GM21515 (cell line): ENCODE results near the gene TTC32.
"Not testable (repeated sequence)": the region's sequence is repeated elsewhere in the genome, so short reads cannot be mapped to it uniquely, and the experiment has no call there.

Experiments used
- ATAC-seq: cut with Tn5 transposase; IDR thresholded peaks from one replicate; pipeline ENCODE4 v1.9.1; 2021; ENCODE audit not compliant: unreplicated experiment

TTC32 gene

DNA sequence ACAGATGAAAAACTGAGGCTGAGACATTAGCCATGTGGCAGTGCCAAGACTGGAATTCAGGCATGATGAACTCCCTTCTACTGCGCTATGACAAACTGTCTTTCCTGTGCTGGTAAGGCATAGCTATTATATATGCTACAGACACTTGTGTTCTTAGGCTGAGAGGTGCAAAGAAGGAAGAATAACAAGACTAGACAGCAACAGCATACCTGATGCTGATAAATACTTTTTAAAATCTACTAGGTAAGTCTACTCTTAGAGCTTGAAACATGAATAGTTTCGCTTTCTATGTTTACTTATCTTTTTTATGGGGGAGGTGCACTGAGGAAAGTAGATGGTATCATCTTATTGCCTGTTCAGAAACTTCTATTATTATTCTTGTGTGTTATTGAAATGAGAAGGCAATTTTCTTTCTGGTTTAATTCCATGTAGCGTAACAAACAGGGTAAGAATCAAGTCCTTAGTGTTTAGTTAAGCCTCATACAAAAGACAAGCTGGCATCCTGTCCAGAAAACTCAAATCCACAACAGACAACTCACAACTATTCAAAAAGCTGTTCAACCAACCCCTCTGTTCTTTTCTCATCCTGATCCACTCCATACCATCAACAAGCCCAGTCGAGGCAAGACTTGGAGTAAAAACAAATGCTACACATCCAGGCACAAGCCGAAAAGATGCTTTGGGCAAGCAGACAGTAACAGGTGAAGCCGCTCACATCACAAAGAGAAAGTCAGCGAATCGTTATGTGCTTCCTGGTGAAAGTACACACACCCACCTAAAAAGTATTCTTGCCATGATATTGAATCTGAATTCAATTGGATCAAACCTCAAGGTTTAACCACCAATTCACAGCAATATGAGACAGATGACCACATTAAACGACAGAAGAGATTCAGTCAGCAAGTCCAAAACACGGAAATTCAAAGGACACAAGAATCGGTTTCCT is 1.5 kb downstream of the TTC32 start:
- peak; percentile 27 for ATAC-seq

- ATAC-seq: no peak
These were observed 3.0 kb downstream of the TTC32 start for GRCh38 chr2:19898592-19899329.

DNA sequence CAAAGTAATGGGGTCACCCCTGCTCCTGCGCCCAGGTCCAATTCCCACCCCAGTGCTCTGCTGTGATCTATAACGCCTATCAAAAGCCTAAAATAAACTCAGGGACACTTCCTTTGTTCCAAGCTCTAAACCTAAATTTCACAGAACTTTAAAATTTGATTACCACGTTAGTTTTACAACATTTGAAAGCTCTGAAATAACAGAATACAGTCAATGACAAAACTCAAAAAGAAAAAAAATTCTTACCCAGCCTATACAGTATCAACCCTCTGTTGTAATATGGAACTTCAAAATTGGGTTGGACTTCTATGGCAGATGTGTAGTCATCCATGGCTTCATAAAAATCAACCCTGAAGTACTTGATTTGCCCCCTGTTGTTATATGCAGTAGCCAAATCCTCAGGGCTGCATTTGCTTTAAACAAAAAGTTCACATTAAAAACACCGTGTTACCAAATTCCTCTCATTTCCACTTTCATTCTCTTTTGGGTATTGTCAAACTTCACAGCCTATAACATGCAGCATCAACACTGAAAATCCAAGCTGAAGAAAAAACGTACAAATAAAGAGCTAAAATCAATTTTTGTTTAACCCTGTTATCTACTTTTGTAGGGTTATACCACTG is 4.0 kb downstream of the TTC32 start:
- ATAC-seq: no peak

DNA sequence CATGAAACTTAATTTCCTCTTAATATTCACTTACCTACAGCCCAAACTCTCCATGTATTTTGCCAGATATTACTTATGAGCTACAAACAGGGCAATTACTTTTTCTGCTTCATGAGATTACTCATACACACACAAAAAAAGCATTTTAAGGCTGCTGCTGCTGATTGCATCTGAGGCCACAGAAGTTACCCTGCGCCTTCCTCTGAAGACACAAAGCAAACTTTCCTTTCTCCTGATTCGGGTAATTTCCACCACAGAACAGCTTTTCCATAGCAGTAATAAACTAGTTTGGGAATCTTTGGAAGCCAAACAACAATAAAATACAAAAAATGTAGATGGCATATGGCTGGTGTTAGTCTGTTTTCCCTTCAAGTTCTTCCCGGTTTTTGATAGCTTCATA is 6.2 kb downstream of the TTC32 start:
- no peak for ATAC-seq

DNA sequence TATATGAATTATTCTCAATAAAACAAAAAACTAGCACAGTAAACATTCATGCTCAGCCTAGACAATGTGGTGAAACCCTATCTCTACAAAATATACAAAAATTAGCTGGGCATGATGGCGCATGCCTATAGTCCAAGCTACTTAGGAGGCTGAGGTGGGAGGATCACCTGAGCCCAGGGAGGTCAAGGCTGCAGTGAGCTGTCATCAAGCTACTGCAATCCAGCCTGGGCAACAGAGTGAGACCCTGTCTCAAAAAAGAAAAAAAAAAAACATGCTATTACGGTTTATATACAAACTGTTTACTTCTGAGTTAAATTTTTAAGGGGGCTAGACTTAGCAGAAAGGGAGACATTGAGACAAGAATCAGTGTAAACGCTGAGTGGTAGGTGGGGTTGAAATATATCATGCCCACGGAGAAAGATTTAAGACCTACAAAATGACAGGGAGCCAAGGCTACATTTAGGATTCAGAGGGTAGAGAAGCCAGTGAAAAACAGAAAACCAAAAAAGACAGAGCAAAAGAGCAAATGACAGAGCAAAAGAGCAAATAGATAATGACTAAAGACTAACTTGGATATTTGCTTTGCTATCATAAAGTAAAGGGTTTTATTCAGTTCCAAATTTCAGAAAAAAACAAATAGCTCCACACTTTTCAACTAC is 7.5 kb downstream of the TTC32 start:
- ATAC-seq: peak; percentile 17

GRCh38 chr2:19893520-19894133 is 8.2 kb downstream of the TTC32 start:
- peak; percentile 81 for ATAC-seq

DNA sequence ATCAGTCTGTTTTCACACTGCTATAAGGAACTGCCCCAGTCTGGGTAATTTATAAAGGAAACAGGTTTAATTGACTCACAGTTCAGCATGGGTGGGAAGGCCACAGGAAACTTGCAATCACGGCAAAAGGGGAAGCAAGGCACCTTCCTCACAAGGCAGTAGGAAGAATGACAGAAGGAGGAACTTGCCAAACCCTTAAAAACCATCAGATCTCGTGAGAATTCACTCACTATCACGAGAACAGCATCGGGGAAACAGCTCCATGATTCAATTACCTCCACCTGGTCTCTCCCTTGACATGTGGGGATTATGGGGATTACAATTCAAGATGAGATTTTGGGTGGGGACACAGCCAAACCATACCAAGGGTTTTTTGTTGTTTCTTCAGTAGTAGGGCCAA is 9.8 kb downstream of the TTC32 start:
- ATAC-seq: not testable (repeated sequence)

GRCh38 chr2:19890104-19890503 is 11.7 kb downstream of the TTC32 start:
- no peak for ATAC-seq

- ATAC-seq: no peak
These were observed 13.0 kb downstream of the TTC32 start for GRCh38 chr2:19888831-19889230.

DNA sequence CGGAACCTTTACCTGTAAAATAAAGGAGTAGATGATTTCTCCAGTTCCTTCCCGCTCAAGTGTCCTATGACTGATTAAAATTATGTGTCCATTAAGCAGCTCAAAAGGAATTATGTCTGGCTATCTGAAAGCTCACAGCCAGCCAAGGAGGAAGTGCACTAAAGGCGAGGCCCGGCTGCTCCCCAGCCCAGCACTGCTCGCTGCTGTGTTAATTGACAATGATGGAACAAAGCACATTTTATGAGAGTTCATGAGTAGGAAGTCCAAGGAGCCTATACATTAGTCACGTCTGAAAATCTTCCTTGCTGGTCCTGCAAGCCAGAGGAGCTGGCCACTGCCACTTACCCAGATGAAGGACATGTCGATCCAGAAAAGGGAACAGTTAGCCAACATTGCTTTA is 14.3 kb downstream of the TTC32 start:
- no peak for ATAC-seq

DNA sequence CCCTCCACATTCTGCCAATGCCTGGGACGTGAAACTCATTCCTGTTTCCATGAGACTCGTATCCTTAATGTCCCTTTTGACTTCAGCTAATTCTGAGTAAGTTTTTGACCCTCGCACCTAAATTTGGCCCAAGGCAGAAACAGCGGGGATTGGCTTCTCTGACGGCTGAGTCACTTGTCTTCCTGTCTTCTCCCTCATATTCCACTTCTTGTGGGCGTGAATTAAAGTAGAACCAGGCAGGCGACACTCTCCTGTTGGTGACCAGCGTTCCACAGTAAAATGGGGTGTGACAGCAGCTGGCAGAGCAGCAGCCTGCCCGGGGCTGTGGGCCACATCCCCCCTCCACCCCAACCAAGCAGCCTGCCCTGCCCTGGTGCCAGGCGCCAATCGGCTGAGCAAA is 15.5 kb downstream of the TTC32 start:
- ATAC-seq: no peak

DNA sequence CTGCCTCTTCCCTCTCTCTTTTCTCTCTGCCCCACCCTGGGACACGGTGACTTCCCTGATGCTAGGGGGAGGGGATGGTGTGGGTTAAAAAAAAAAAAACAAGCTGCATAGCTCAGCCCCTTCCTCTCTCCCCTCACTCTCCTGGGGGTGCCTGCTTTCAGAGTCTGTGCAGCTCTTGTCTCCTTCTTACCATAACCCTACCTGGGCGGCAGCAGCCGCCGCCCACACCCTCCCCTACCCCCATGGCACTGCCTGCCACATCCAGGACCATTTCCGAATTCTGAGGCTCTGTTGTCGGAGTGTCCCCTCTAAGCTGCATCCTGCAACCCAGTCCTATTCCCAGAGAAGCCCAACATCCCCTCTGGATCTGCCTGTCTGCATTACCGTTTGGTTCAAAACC is 16.0 kb downstream of the TTC32 start:
- no peak for ATAC-seq

GRCh38 chr2:19883971-19884720 is 17.6 kb downstream of the TTC32 start:
- no peak for ATAC-seq

DNA sequence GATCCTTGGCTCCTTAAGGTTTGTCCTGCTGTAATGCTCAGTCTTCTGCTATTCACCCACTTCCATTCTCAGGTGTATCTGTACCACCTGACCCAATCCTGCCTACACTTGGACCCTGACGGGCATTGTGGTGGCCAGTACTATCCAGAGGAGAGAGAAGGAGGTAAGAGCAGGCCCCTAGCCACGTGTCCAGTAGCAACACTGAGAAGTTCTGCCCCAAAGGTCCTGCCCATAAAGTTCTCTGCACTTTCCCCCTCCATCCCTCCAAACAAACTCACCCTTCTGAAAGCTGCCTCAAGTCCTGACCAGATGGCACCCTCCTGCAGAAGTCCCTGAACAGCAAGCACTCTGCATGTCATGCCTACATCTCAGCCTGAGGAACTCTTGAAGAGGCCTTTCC is 18.3 kb downstream of the TTC32 start:
- no peak for ATAC-seq

DNA sequence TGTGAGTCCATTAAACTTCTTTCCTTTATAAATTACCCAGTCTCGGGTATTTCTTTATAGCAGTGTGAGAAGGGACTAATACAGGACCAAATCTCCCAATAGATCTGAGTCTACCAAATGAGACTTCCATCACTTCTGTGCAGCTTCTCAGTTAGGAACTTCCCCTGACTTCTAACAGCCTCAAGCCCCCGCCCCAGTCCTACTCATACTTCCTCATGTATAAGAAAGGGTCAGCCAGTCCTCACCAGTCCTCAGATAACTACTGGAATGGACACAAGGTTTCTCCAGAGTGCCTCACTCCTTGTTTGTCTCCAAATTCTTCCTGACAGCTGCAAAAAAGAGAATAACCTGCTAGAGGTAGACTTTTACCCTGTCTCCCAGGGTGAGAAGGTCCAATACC is 19.5 kb downstream of the TTC32 start:
- ATAC-seq: no peak

GRCh38 chr2:19881908-19882265 is 19.9 kb downstream of the TTC32 start:
- no peak for ATAC-seq

DNA sequence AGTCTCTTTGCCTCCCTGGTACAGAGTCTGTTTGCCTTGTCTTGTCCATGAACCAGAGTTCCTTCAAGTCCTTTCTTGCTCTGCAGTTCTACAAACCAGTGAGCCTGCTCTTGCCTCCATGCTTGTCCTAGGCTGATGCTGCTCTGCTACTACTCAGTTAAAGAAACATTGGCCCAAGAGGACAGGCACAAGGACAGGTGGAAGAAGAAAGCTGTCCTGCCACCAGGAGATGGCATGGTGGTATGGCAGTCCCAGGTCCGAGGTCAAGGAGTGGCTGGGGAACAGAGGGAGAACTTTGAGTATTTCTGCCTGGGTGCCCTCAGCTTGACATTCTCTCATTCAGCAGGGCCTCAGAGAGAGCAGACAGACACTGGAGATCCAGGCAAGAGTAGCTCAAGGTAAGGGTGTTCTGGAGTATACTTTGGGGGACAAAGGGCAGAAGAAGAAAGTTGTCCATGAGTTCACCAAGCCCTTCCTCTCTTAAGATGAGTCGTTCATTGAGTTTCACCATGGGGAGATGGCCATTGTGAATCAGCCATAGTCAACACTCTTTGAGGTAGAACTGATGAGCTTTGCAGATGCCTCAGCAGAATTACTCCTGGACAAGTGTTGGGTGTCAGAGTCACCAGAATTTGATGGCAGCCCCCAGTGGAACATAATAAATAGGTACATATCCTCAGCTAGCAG is 20.4 kb downstream of the TTC32 start:
- ATAC-seq: no peak

DNA sequence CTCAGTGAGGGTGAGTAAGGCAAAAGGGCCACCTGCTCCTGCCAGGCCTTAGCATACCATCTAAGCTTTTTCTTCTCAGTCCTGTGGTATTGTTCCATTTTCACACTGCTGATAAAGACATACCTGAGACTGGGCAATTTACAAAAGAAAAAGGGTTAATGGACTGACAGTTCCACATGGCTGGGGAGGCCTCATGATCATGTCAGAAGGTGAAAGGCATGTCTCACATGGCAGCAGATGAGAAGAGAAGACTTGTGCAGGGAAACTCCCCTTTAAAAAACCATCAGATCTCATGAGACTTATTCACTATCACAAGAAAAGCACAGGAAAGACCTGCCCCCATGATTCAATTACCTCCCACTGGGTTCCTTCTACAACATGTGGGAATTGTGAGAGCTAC is 21.6 kb downstream of the TTC32 start:
- ATAC-seq: not testable (repeated sequence)

- no peak for ATAC-seq
These were observed 22.7 kb downstream of the TTC32 start for GRCh38 chr2:19879120-19879519.
